ENCODE data around the gene CCL5.

The CCL5 gene

GRCh38 chr17:35870906-35871819 is 9.0 kb downstream of the CCL5 start:
- no peak overlapping the region for H3K27ac ChIP-seq
- DNase-seq (ENCODE audit: low read depth, low spot score), result no peak

DNA sequence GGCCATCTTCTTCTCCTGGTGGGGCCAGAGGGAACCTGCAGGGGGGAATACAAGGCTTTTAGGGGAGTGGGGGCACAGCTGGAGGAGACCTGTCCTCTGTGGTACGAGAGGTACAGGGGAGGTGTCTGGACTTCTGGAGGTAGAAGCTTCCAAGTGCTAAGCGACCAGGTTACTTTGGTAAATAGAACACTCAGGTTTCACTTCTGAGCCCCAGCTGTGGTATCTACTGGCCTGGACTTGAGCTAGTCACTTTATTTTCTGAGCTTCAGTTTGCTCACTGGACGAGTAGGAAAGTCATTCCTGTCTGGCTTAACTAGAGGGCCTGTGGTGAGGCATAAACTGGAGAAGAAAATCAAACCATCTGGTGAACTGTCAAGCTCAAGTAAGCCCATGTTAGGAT is 11.4 kb downstream of the CCL5 start, which contains the start of gene HEATR9:
HEATR9 (minus strand) TSS at position 155 of the 400 bp plus-strand sequence; CDS start at position 6, 149 bp downstream.
- DNase-seq (ENCODE audit: low read depth, low spot score), result no peak
- H3K27ac ChIP-seq, result no peak within 1 kb of the TSS

DNA sequence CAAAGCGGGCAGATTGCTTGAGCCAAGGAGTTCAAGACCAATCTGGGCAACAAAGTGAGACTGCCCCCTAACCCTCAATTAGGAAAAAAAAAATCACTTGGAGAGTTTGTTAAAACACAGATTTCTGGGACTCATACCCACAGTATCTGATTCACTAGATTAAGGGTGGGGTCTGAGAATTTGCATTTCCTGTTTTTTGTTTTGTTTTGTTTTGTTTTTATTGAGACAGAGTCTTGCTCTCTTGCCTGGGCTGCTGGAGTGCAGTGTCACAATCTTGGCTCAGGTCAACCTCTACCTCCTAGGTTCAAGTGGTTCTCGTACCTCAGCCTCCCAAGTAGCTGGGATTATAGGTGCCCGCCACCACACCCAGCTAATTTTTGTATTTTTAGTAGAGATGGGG is 12.6 kb downstream of the CCL5 start:
- DNase-seq (ENCODE audit: low read depth, low spot score), result no peak
- H3K27ac ChIP-seq, result no peak overlapping the region

- H3K27ac ChIP-seq, result no peak overlapping the region
- no peak for DNase-seq (ENCODE audit: low read depth, low spot score)
These were observed 13.7 kb downstream of the CCL5 start for GRCh38 chr17:35866341-35866950.

GRCh38 chr17:35865412-35866340 is 14.5 kb downstream of the CCL5 start:
- no peak for DNase-seq (ENCODE audit: low read depth, low spot score)
- no peak overlapping the region for H3K27ac ChIP-seq

GRCh38 chr17:35864853-35865252 is 15.3 kb downstream of the CCL5 start:
- DNase-seq (ENCODE audit: low read depth, low spot score), result no peak
- H3K27ac ChIP-seq, result no peak overlapping the region

- DNase-seq (ENCODE audit: low read depth, low spot score), result no peak
- H3K27ac ChIP-seq, result no peak overlapping the region
These were observed 23.6 kb downstream of the CCL5 start for GRCh38 chr17:35856603-35857002.

- DNase-seq (ENCODE audit: low read depth, low spot score), result no peak
- no peak overlapping the region for H3K27ac ChIP-seq
These were observed 24.2 kb downstream of the CCL5 start for GRCh38 chr17:35855965-35856364.

DNA sequence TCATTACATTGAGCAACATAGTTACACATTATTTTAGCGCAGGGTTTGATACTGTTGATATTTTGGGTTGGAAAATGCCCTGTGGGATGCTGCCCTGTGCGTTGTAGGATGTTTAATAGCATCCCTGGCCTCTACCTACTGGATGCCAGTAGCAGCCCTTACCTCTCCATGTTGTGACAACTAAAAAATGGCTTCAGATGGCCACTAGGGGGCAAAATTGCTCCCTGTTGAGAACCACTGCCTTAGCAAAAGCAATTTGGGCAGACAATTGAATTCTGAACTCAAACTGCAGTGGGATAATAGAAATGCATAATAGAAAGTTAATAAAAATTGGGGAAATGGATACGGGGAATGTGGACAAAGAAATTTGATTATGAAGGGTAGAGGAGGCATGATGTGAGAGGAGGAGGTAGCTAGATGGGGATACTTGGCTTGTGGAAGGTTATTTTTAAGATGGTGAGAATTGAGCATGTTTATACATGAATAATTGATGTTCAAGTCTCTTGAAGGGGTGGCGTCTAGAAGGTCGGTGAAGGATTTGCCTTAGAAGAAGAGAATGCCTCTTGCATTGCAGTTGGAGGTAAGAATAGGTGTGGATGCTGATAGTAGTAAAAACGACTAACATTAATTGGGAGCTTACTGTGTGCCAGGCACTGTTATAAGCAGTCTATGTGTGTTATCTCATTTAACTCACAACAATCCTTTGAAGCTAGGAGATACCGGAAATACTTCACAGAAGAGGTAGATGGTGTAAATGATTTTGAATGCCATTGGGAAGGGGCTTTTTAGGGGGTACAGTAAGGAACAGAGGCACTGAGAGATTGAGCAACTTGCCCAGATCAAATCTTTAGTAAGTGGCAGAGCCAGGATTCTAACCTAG is 30.5 kb downstream of the CCL5 start:
- no peak for DNase-seq (ENCODE audit: low read depth, low spot score)
- H3K27ac ChIP-seq, result no peak overlapping the region

GRCh38 chr17:35847633-35848373 is 32.4 kb downstream of the CCL5 start:
- no peak for DNase-seq (ENCODE audit: low read depth, low spot score)
- no peak overlapping the region for H3K27ac ChIP-seq

DNA sequence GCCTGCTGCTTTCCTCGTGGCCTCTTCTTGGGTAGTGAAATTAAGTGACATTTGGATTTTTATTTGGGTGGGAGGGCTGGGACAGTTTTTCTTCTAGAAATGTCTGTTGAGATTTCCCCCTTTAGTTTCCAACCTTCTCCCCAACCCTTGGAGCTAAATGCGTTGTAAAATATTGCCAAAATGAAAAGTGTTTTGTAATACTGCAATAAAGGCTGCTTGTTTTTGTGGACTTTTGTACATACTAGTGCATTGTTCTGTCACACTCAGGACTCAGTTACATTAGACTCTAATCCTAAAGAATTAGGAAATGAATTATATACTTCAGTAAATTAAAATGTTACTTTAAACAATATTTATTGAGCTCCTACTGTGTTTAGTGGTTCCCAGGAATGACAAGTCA is 33.2 kb downstream of the CCL5 start:
- no peak for DNase-seq (ENCODE audit: low read depth, low spot score)
- no peak overlapping the region for H3K27ac ChIP-seq

DNA sequence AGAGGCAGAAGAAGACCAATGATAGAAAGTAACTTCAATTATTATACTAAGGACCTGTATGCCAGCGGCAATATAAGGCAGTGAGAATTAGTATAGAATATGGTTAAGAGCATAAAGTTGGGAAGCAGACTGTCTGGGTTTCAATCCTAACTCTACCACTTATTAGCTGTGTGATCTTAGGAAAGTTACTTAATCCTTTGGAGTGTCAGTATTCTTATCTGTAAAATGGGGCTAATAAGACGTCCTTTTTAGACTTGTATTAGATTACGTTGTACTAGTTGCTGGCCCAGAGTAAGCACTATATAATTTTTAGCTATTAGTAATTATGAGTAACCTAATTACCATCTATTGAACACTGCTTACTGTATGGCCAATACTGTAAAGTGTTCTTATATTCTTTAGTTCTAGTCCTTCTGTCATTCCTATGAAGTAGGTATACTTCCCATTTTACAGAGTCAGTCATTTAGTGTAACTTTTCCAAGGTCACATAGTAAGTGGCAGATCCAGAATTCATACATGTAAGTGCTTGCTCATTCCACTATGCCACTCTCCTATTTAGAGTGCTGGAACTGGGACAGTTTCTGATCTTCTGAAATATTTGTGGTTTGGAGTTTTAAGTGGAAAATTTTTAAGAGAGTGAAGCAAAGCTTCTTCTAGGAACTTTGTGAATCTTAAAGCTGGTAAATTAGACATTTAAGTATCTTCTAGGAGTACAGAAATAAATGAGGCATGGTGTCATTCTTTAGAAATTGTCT is 33.9 kb downstream of the CCL5 start:
- no peak for DNase-seq (ENCODE audit: low read depth, low spot score)
- no peak overlapping the region for H3K27ac ChIP-seq

- no peak overlapping the region for H3K27ac ChIP-seq
- DNase-seq (ENCODE audit: low read depth, low spot score), result no peak
These were observed 35.6 kb downstream of the CCL5 start for GRCh38 chr17:35844547-35844946.

DNA sequence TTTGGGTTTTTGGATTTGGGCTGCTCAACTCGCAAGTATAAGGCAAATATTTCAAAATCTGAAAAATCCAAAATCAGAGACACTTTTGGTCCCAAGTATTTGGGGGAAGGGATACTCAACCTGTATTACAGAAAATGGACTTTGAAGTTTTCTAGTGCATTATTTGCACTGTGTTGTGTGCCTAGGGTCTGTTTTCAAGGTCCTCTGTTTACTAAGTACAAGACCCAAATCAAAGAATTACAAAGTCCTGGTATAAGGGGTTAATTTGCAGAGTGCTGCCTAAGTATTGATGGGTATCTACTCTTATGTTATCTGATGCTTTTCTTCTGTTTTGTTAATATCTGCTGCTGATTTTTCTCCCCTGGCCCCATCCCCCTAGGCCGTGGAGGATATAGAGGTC is 36.5 kb downstream of the CCL5 start:
- H3K27ac ChIP-seq, result no peak overlapping the region
- DNase-seq (ENCODE audit: low read depth, low spot score), result no peak

DNA sequence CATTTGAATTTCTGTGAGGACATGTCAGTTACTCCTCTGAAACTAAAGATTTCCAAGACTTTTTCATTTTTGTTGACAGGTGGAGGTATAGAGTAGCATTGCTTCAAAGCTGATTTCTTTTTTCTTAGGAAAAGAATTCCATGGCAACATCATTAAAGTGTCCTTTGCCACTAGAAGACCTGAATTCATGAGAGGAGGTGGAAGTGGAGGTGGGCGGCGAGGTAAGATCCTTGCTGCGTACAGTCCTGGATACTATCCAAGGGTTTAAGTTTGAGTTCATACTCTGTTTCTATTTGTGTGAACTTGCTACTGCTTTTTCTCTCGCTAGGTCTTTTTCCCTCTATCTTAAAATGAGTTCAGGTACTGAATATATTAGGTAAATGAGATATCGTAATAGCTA is 37.9 kb downstream of the CCL5 start:
- DNase-seq (ENCODE audit: low read depth, low spot score), result no peak

GRCh38 chr17:35841505-35841904 is 38.7 kb downstream of the CCL5 start:
- DNase-seq (ENCODE audit: low read depth, low spot score), result no peak
- no peak overlapping the region for H3K27ac ChIP-seq

More for the DNA sequence above, 37.9 kb downstream of the CCL5 start:
- H3K27ac ChIP-seq, result no peak overlapping the region

DNA sequence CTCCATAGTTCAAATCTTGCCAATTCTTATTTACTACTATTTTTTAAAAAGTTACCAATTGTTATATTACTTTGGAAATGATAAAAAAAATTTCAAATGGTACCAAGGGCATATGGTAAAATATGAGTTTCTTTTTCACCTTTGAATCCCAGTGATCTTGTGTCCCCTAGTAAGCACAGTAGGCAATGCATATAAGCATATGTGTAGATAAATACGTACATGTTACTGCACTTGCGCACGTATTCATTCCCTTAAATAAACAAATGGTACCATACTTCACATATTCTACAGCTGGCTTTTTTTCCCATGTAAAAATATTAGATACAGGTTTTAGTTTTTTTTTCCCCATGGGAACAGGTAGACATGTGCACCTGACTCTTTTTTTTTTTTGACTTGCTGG is 39.1 kb downstream of the CCL5 start:
- no peak for DNase-seq (ENCODE audit: low read depth, low spot score)

GRCh38 chr17:35825206-35825605 is 55.0 kb downstream of the CCL5 start:
- DNase-seq (ENCODE audit: low read depth, low spot score), result no peak
- H3K27ac ChIP-seq, result no peak overlapping the region

More for the DNA sequence above, 39.1 kb downstream of the CCL5 start:
- H3K27ac ChIP-seq, result no peak overlapping the region
